MCF 10A (cell line): ENCODE data around the gene RAD50. TPM values are rescaled to one million over a fixed set of nuclear protein-coding genes. Genes with fewer than 3 reads are reported as not detected.
"Not testable (repeated sequence)": the region's sequence is repeated elsewhere in the genome, so short reads cannot be mapped to it uniquely, and the experiment has no call there.

ENCODE experiments used
- BruUV-seq: library from RNA; stranded (reverse); fragments of 400-500 nt; replicated peaks from 2 replicates; lab custom pipeline; 2021; lab: Mats Ljungman, UMichigan
- CTCF ChIA-PET: fragments of 300-600 bp; sonication (Branson Sonifier 250); formaldehyde crosslinking; extraction: SDS; loops from one replicate; lab custom pipeline; 2021; ENCODE audit warnings: antibody characterized with exemption, inconsistent platforms; lab: Yijun Ruan, JAX
- POLR2A ChIA-PET: fragments of 300-600, 350-650 bp; sonication (Branson Sonifier 250); formaldehyde crosslinking; extraction: SDS; loops from one replicate; lab custom pipeline; 2020; ENCODE audit warnings: antibody characterized with exemption, inconsistent platforms; lab: Yijun Ruan, JAX
- DNase-seq: peaks from one replicate; pipeline ENCODE4 v3.0.0-alpha.2; 2018; ENCODE audit not compliant: unreplicated experiment
- H3K27ac Mint-ChIP-seq: one replicate; pipeline ENCODE4 v1.8.0; 2022; ENCODE audit warnings: mild to moderate bottlenecking, low read depth, mixed read lengths; ENCODE audit not compliant: unreplicated experiment
- H3K27me3 Mint-ChIP-seq: one replicate; pipeline ENCODE4 v1.8.0; 2022; ENCODE audit warnings: mixed read lengths; ENCODE audit not compliant: insufficient read depth, unreplicated experiment
- H3K36me3 Mint-ChIP-seq: one replicate; pipeline ENCODE4 v1.8.0; 2022; ENCODE audit warnings: mild to moderate bottlenecking, moderate library complexity, mixed read lengths; ENCODE audit not compliant: insufficient read depth, unreplicated experiment
- H3K4me1 Mint-ChIP-seq: one replicate; pipeline ENCODE4 v1.8.0; 2022; ENCODE audit warnings: mixed read lengths; ENCODE audit not compliant: insufficient read depth, unreplicated experiment
- H3K4me3 Mint-ChIP-seq: one replicate; pipeline ENCODE4 v1.8.0; 2022; ENCODE audit warnings: mild to moderate bottlenecking, moderate library complexity, mixed read lengths; ENCODE audit not compliant: unreplicated experiment
- H3K9me3 Mint-ChIP-seq: one replicate; pipeline ENCODE4 v1.8.0; 2022; ENCODE audit warnings: mixed read lengths; ENCODE audit not compliant: unreplicated experiment
- CTCF ChIP-seq: fragments of 200-600 bp; IDR thresholded peaks from one replicate; pipeline ENCODE4 v1.8.0; 2022; ENCODE audit warnings: antibody characterized with exemption, mild to moderate bottlenecking; ENCODE audit not compliant: unreplicated experiment
- intact Hi-C: fragments of 100-400 bp; cut with micrococcal nuclease; formaldehyde crosslinking; loops from 2 replicates; pipeline ENCODE4 v1.14.1; 2022
- total RNA-seq: library from RNA; stranded (reverse); gene quantifications from 2 replicates; pipeline ENCODE4 v1.2.3, GENCODE V29; 2022

The RAD50 gene
- total RNA-seq, 1 experiment from 2014 or later, result 145 TPM

GRCh38 chr5:132576123-132576522 lies 19.3 kb downstream of the RAD50 start:
- no peak for TF ChIP-seq CTCF
- Mint-ChIP-seq H3K4me1 (peaks cover 7% of the 10 kb centered on the region), H3K27ac (no peak overlapping the region), H3K36me3 (peaks cover 85% of the 10 kb centered on the region), H3K27me3 (no peaks in the 10 kb centered on the region), H3K4me3 (no peak overlapping the region), H3K9me3 (no peaks in the 10 kb centered on the region)
- BruUV-seq, result TSS peak; percentile 10
- intact Hi-C loops, result no loop called here
- POLR2A ChIA-PET, result interaction anchor here (0.6 to 2.5 kb wide), 4 partner anchors 7 to 584 kb away, joined by 3 to 7 read pairs (median 3); partner anchors contain the start of gene RAD50
- no peak for DNase-seq
- CTCF ChIA-PET, result no interaction called here

GRCh38 chr5:132584560-132584959 lies 27.8 kb downstream of the RAD50 start:
- POLR2A ChIA-PET, H3K4me1 Mint-ChIP-seq, H3K4me3 Mint-ChIP-seq, CTCF ChIA-PET, intact Hi-C loops, H3K27me3 Mint-ChIP-seq, H3K9me3 Mint-ChIP-seq, H3K27ac Mint-ChIP-seq, BruUV-seq, DNase-seq: not testable (repeated sequence)
- peaks cover 95% of the 10 kb centered on the region for H3K36me3 Mint-ChIP-seq

DNA sequence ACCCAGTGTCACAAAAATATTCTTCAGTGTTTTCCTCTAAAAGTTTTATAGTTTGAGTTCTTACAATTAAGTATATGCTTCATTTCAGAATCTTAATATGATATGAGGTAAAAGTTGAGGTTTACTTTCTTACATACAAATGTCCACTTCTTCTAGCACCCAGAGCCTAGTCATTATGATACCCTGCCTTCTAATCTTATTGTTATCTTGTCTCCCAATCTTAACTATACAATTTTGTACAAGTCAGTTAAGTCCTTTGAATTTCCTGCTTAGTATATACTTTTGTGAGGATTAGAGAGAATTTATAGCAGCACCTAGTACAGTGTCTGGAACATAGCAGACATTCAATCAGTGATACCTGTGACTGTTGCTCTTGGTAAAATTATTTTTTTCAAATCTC lies 29.3 kb downstream of the RAD50 start:
- no peaks in the 10 kb centered on the region for H3K27me3 Mint-ChIP-seq
- no peaks in the 10 kb centered on the region for H3K4me1 Mint-ChIP-seq
- intact Hi-C loops, result no loop called here
- H3K4me3 Mint-ChIP-seq, result no peak overlapping the region
- BruUV-seq, result no TSS peak
- ChIA-PET CTCF (interaction anchor here (0.6 to 1.2 kb wide), 4 partner anchors 18 to 522 kb away, joined by 3 read pairs; no protein-coding TSS in a partner anchor), POLR2A (interaction anchor here (0.9 to 1.2 kb wide), 3 partner anchors 13 to 29 kb away, joined by 3 to 6 read pairs (median 3); partner anchors contain the start of gene RAD50)
- H3K27ac Mint-ChIP-seq, result no peak overlapping the region
- no peak for TF ChIP-seq CTCF
- no peaks in the 10 kb centered on the region for H3K9me3 Mint-ChIP-seq
- no peak for DNase-seq
- H3K36me3 Mint-ChIP-seq, result peaks cover 97% of the 10 kb centered on the region

DNA sequence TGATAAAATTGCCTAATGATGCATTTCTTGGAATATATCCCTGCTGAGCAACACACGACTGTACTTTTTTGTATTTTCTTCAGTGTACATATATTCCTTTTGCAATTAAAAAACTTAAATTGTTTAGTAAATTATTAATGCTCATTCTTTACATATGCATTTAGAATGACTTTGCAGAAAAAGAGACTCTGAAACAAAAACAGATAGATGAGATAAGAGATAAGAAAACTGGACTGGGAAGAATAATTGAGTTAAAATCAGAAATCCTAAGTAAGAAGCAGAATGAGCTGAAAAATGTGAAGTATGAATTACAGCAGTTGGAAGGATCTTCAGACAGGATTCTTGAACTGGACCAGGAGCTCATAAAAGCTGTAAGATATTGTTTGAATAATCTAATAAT lies 32.7 kb downstream of the RAD50 start:
- POLR2A ChIA-PET, result interaction anchor here (0.7 to 0.8 kb wide), 3 partner anchors 10 to 252 kb away, joined by 3 read pairs; no protein-coding TSS in a partner anchor
- Mint-ChIP-seq H3K4me1 (peaks cover 5% of the 10 kb centered on the region), H3K27me3 (no peaks in the 10 kb centered on the region), H3K4me3 (no peak overlapping the region), H3K36me3 (peaks cover 96% of the 10 kb centered on the region), H3K9me3 (no peaks in the 10 kb centered on the region), H3K27ac (no peak overlapping the region)
- CTCF ChIA-PET, result interaction anchor here (0.7 to 0.8 kb wide), 2 partner anchors 9 to 28 kb away, joined by 3 read pairs; no protein-coding TSS in a partner anchor
- no TSS peak for BruUV-seq
- no peak for TF ChIP-seq CTCF
- DNase-seq, result no peak
- intact Hi-C loops, result no loop called here
